IMR-90 (cell line): ENCODE data around the gene DIP2A.

Experiments used
- BHLHE40 ChIP-seq: fragments of 150-350 bp; IDR thresholded peaks from 2 replicates; pipeline ENCODE4 v1.6.1; 2016; ENCODE audit warnings: mild to moderate bottlenecking, low read depth, low read length
- CEBPB ChIP-seq: IDR thresholded peaks from 2 replicates; pipeline ENCODE4 v1.6.1; 2012; ENCODE audit warnings: low read depth, low read length, improper control_type of control experiment
- CHD1 ChIP-seq: IDR thresholded peaks from 2 replicates; pipeline ENCODE4 v1.6.1; 2012; ENCODE audit warnings: low read depth, low read length, improper control_type of control experiment
- CTCF ChIP-seq: conservative IDR thresholded peaks from 2 replicates; pipeline ENCODE4 v1.5.1; 2012; ENCODE audit warnings: mild to moderate bottlenecking, low read depth, low read length, improper control_type of control experiment
- ELK1 ChIP-seq: fragments of 150-350 bp; IDR thresholded peaks from 2 replicates; pipeline ENCODE4 v1.6.1; 2016; ENCODE audit warnings: low read depth, mild to moderate bottlenecking, low read length, moderate library complexity, borderline replicate concordance
- FOS ChIP-seq: fragments of 150-350 bp; IDR thresholded peaks from 2 replicates; pipeline ENCODE4 v1.6.1; 2016; ENCODE audit warnings: low read depth, low read length
- MAFK ChIP-seq: IDR thresholded peaks from 2 replicates; pipeline ENCODE4 v1.6.1; 2012; ENCODE audit warnings: low read depth, low read length, improper control_type of control experiment
- MXI1 ChIP-seq: IDR thresholded peaks from 2 replicates; pipeline ENCODE4 v1.6.1; 2012; ENCODE audit warnings: low read depth, mild to moderate bottlenecking, low read length, moderate library complexity, borderline replicate concordance
- POLR2A ChIP-seq: IDR thresholded peaks from 2 replicates; pipeline ENCODE4 v1.6.1; 2012; ENCODE audit warnings: mild to moderate bottlenecking, low read depth, low read length
- RAD21 ChIP-seq: IDR thresholded peaks from 2 replicates; pipeline ENCODE4 v1.6.1; 2012; ENCODE audit warnings: low read length, improper control_type of control experiment
- RCOR1 ChIP-seq: IDR thresholded peaks from 2 replicates; pipeline ENCODE4 v1.6.1; 2012; ENCODE audit warnings: mild to moderate bottlenecking, low read length, improper control_type of control experiment; ENCODE audit not compliant: insufficient replicate concordance
- SMC3 ChIP-seq: fragments of 150-350 bp; IDR thresholded peaks from 2 replicates; pipeline ENCODE4 v1.6.1; 2016; ENCODE audit warnings: low read depth, mild to moderate bottlenecking, antibody characterized with exemption, low read length, moderate library complexity
- USF2 ChIP-seq: fragments of 150-350 bp; IDR thresholded peaks from 2 replicates; pipeline ENCODE4 v1.6.1; 2017; ENCODE audit warnings: mild to moderate bottlenecking, antibody characterized with exemption, low read length, low read depth

- no peak for TF ChIP-seq CTCF
- no peak for TF ChIP-seq CHD1
- no peak for TF ChIP-seq BHLHE40
- TF ChIP-seq SMC3, result no peak
- no peak for TF ChIP-seq MAFK
- TF ChIP-seq RCOR1, result no peak
- TF ChIP-seq MXI1, result no peak
- no peak for TF ChIP-seq POLR2A
- no peak for TF ChIP-seq ELK1
- no peak for TF ChIP-seq CEBPB
- TF ChIP-seq RAD21, result no peak
- no peak for TF ChIP-seq FOS
- no peak for TF ChIP-seq USF2
Measured at GRCh38 chr21:46570119-46570518, 111.4 kb downstream of the DIP2A start.
